Measurements from ENCODE around the gene ATF7IP2. TPM values are rescaled to one million over a fixed set of nuclear protein-coding genes. Genes with fewer than 3 reads are reported as not detected.

ATF7IP2 gene
- total and polyA plus RNA-seq, 4 donors, result 14.3 to 60.4 (median 30.1) TPM

DNA sequence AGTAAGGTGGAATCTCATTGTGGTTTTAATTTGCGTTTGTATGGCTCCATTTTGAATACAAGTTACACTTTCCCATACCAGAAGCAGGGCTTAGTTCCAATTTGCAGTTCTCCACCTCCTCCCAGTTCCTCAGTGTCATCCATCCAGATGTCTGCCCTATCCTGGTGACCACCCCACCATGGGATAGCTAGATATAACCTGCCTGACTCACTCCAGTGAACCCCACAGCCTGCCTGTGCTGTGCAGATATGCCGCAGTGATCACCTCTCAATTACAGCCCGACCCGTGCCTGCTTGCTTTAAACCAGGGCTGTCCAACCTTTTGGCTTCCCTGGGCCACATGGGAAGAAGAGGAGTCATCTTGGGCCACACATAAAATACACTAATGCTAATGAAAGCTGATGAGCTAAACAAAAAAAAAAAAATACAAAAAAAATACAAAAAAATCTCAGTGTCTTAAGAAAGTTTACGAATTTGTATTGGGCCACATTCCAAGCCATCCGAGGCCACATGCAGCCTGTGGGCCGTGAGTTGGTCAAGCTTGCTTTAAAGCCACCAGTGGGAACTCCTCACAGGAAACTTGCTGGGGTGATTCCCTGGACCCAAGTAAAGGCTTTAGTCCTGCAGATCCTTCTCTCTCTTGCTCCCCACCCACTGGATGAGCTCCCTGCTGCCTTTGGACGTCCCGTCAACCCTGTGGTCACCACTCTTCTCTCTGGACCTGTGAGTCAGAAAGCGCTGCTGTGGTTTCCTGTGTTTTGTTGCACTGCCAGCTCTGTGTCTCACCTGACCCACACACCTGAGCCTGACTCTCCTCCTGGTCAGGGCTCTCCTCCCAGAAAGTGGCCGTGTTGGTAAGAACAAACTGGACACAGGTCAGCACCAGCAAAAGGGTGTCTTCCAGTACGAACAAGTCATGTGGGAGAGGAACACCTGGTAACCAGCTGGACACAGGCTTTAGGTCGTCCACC is 111.6 kb downstream of the ATF7IP2 start (continued):
- TF ChIP-seq, protein P1, sequence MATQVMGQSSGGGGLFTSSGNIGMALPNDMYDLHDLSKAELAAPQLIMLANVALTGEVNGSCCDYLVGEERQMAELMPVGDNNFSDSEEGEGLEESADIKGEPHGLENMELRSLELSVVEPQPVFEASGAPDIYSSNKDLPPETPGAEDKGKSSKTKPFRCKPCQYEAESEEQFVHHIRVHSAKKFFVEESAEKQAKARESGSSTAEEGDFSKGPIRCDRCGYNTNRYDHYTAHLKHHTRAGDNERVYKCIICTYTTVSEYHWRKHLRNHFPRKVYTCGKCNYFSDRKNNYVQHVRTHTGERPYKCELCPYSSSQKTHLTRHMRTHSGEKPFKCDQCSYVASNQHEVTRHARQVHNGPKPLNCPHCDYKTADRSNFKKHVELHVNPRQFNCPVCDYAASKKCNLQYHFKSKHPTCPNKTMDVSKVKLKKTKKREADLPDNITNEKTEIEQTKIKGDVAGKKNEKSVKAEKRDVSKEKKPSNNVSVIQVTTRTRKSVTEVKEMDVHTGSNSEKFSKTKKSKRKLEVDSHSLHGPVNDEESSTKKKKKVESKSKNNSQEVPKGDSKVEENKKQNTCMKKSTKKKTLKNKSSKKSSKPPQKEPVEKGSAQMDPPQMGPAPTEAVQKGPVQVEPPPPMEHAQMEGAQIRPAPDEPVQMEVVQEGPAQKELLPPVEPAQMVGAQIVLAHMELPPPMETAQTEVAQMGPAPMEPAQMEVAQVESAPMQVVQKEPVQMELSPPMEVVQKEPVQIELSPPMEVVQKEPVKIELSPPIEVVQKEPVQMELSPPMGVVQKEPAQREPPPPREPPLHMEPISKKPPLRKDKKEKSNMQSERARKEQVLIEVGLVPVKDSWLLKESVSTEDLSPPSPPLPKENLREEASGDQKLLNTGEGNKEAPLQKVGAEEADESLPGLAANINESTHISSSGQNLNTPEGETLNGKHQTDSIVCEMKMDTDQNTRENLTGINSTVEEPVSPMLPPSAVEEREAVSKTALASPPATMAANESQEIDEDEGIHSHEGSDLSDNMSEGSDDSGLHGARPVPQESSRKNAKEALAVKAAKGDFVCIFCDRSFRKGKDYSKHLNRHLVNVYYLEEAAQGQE (IDR thresholded peaks at IDR 0.05), result no peak
- TF ChIP-seq YY1 (IDR thresholded peaks at IDR 0.05), result no peak

DNA sequence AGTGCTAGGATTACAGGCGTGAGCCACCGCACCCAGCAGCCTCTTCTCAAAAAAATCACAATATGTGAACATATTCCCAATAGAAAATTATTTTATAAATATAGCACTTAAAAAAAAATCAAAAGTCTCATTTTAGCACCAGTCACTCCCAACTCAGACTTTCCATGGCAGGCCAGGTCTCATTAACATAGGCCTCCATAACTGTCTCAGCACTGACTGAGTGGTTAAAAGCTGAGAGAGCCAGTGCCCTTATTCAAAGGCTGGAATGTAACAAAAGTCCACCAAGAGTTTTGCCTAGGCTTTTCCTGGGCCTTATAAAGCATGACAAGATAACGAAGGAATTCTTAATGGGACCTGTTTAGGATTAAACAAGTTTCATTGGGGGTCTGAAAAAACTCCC is 114.7 kb downstream of the ATF7IP2 start:
- Histone ChIP-seq H3K36me3 (ENCODE audit: control insufficient read depth in 4 of 4, insufficient read depth in 3 of 4, low read depth in 1 of 4, low read length in 3 of 4) (peaks cover 0 to 4% (median 0%) of the 10 kb centered on the region in 4 donors), H3K27ac (ENCODE audit: low read depth in 1 of 2, low read length in 2 of 2) (no peak overlapping the region), H3K4me3 (ENCODE audit: low read depth in 1 of 3, low read length in 3 of 3) (no peak overlapping the region), H3K9ac (ENCODE audit: low read depth in 1 of 2, low read length in 2 of 2) (no peak overlapping the region), H3K27me3 (ENCODE audit: control insufficient read depth in 4 of 4, insufficient read depth in 4 of 4, low read length in 3 of 4) (no peaks in the 10 kb centered on the region), H3K4me1 (ENCODE audit: control insufficient read depth in 4 of 4, insufficient read depth in 4 of 4, low read length in 3 of 4) (no peaks in the 10 kb centered on the region), H3K9me3 (ENCODE audit: control insufficient read depth in 4 of 4, low read length in 3 of 4) (no peaks in the 10 kb centered on the region)
- TF ChIP-seq RXRA (IDR thresholded peaks at IDR 0.05), result no peak
- TF ChIP-seq RAD21 (IDR thresholded peaks at IDR 0.05), result no peak
- TF ChIP-seq, protein P2, sequence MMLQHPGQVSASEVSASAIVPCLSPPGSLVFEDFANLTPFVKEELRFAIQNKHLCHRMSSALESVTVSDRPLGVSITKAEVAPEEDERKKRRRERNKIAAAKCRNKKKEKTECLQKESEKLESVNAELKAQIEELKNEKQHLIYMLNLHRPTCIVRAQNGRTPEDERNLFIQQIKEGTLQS (IDR thresholded peaks at IDR 0.05), result no peak
- no peak for TF ChIP-seq TAF1 (conservative IDR thresholded peaks at IDR 0.05)
- TF ChIP-seq, protein P3, sequence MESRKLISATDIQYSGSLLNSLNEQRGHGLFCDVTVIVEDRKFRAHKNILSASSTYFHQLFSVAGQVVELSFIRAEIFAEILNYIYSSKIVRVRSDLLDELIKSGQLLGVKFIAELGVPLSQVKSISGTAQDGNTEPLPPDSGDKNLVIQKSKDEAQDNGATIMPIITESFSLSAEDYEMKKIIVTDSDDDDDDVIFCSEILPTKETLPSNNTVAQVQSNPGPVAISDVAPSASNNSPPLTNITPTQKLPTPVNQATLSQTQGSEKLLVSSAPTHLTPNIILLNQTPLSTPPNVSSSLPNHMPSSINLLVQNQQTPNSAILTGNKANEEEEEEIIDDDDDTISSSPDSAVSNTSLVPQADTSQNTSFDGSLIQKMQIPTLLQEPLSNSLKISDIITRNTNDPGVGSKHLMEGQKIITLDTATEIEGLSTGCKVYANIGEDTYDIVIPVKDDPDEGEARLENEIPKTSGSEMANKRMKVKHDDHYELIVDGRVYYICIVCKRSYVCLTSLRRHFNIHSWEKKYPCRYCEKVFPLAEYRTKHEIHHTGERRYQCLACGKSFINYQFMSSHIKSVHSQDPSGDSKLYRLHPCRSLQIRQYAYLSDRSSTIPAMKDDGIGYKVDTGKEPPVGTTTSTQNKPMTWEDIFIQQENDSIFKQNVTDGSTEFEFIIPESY (IDR thresholded peaks at IDR 0.05), result no peak
- no peak for TF ChIP-seq GABPA (IDR thresholded peaks at IDR 0.05 in 1 of 2, conservative IDR thresholded peaks at IDR 0.05 in 1 of 2)
- TF ChIP-seq JUND (IDR thresholded peaks at IDR 0.05), result no peak
- TF ChIP-seq, protein P4, sequence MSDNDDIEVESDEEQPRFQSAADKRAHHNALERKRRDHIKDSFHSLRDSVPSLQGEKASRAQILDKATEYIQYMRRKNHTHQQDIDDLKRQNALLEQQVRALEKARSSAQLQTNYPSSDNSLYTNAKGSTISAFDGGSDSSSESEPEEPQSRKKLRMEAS (IDR thresholded peaks at IDR 0.05), result no peak
- TF ChIP-seq EGR1 (IDR thresholded peaks at IDR 0.05; ENCODE audit: low read depth in 2 of 2), result no peak
- no peak for TF ChIP-seq HNF4G (IDR thresholded peaks at IDR 0.05)
- TF ChIP-seq SP1 (IDR thresholded peaks at IDR 0.05), result no peak
- TF ChIP-seq, protein P5, sequence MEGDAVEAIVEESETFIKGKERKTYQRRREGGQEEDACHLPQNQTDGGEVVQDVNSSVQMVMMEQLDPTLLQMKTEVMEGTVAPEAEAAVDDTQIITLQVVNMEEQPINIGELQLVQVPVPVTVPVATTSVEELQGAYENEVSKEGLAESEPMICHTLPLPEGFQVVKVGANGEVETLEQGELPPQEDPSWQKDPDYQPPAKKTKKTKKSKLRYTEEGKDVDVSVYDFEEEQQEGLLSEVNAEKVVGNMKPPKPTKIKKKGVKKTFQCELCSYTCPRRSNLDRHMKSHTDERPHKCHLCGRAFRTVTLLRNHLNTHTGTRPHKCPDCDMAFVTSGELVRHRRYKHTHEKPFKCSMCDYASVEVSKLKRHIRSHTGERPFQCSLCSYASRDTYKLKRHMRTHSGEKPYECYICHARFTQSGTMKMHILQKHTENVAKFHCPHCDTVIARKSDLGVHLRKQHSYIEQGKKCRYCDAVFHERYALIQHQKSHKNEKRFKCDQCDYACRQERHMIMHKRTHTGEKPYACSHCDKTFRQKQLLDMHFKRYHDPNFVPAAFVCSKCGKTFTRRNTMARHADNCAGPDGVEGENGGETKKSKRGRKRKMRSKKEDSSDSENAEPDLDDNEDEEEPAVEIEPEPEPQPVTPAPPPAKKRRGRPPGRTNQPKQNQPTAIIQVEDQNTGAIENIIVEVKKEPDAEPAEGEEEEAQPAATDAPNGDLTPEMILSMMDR (IDR thresholded peaks at IDR 0.05; ENCODE audit: low read depth, low read length, missing input control), result no peak
- no peak for TF ChIP-seq FOXA2 (IDR thresholded peaks at IDR 0.05)
- no peak for DNase-seq (ENCODE audit: low spot score)
- 98% methylated on average over 3 of the region's 3 CpGs for WGBS
